ENCODE results near the gene UBFD1.
"Not testable (repeated sequence)": the region's sequence is repeated elsewhere in the genome, so short reads cannot be mapped to it uniquely, and the experiment has no call there.

The UBFD1 gene

GRCh38 chr16:23609929-23610328 is 52.4 kb downstream of the UBFD1 start:
- no peak for DNase-seq (ENCODE audit: low spot score)

- not testable (repeated sequence) for DNase-seq (ENCODE audit: low spot score)
Observed at GRCh38 chr16:23610905-23611304, 53.4 kb downstream of the UBFD1 start.

- no peak for DNase-seq (ENCODE audit: low spot score)
Observed at GRCh38 chr16:23611936-23612335, 54.4 kb downstream of the UBFD1 start.

- DNase-seq (ENCODE audit: low spot score): no peak
Observed at GRCh38 chr16:23615805-23616204, 58.3 kb downstream of the UBFD1 start.
